Astrocyte of the cerebellum (primary cell): ENCODE results near the gene ITGB4.

ENCODE experiments used
- DNase-seq: peaks from one replicate; pipeline ENCODE4 v3.0.0-alpha.2; 2011; ENCODE audit warnings: low read depth
- H3K4me3 ChIP-seq: 2 replicates; pipeline ENCODE4 v1.5.1; 2011; ENCODE audit warnings: mild to moderate bottlenecking, low read depth, low read length, moderate library complexity
- in situ Hi-C: cut with HindIII; loops from 2 replicates; pipeline ENCODE4 v1.10.0; 2017; ENCODE audit warnings: low sequenced_read_pairs
- TF ChIP-seq, protein P1 (sequence below): IDR thresholded peaks from 2 replicates; pipeline ENCODE4 v1.5.1; 2012; ENCODE audit warnings: low read length, low read depth, moderate library complexity, mild to moderate bottlenecking; ENCODE audit errors: missing control alignments

ITGB4 gene

DNA sequence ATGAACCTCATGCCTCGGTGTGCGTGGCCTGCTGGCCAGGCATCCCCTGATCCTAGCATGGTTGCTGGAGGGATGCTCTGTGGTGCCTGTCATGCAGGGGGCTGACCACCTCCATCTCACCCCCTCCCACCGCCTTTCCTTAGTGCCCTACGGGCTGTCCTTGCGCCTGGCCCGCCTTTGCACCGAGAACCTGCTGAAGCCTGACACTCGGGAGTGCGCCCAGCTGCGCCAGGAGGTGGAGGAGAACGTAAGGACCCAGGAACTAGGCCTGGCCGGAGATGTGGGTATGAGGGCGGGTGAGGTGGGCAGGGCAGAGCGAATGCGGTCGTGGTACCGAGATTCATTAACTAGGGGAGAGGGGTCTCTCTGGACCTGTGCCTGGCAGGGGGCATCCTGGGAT, 19.0 kb downstream of the ITGB4 start:
- TF ChIP-seq, protein P1, sequence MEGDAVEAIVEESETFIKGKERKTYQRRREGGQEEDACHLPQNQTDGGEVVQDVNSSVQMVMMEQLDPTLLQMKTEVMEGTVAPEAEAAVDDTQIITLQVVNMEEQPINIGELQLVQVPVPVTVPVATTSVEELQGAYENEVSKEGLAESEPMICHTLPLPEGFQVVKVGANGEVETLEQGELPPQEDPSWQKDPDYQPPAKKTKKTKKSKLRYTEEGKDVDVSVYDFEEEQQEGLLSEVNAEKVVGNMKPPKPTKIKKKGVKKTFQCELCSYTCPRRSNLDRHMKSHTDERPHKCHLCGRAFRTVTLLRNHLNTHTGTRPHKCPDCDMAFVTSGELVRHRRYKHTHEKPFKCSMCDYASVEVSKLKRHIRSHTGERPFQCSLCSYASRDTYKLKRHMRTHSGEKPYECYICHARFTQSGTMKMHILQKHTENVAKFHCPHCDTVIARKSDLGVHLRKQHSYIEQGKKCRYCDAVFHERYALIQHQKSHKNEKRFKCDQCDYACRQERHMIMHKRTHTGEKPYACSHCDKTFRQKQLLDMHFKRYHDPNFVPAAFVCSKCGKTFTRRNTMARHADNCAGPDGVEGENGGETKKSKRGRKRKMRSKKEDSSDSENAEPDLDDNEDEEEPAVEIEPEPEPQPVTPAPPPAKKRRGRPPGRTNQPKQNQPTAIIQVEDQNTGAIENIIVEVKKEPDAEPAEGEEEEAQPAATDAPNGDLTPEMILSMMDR: no peak
- DNase-seq: no peak
- in situ Hi-C loops: no loop called here
- no peak overlapping the region for H3K4me3 ChIP-seq

DNA sequence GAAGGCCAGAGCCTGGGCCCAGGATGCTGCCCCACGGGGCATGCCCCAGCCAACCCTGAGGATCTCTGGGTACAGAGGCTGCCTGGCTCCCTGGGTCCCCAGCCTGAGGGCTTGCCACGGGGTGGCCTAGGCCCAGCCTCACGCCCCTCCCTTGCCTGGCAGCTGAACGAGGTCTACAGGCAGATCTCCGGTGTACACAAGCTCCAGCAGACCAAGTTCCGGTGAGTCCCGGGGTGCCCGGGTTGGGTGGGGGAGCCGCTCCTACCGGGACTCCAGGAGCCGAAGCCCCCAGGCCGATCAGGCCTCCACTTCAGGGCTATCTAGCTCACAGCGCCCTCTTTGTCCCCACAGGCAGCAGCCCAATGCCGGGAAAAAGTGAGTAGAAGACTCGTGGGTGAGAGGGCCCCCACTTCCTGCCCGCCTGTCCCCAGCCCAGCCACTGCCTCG, 19.4 kb downstream of the ITGB4 start:
- in situ Hi-C loops: no loop called here
- H3K4me3 ChIP-seq: no peak overlapping the region
- TF ChIP-seq, protein P1: no peak
- no peak for DNase-seq

DNA sequence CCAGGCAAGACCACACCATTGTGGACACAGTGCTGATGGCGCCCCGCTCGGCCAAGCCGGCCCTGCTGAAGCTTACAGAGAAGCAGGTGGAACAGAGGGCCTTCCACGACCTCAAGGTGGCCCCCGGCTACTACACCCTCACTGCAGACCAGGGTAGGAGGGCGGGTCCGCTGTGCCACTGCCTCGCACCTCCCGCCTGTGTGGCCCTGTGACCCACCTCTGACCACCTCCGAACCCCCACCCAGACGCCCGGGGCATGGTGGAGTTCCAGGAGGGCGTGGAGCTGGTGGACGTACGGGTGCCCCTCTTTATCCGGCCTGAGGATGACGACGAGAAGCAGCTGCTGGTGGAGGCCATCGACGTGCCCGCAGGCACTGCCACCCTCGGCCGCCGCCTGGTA, 21.1 kb downstream of the ITGB4 start:
- TF ChIP-seq, protein P1: no peak
- in situ Hi-C loops: no loop called here
- DNase-seq: no peak
- H3K4me3 ChIP-seq: no peak overlapping the region

DNA sequence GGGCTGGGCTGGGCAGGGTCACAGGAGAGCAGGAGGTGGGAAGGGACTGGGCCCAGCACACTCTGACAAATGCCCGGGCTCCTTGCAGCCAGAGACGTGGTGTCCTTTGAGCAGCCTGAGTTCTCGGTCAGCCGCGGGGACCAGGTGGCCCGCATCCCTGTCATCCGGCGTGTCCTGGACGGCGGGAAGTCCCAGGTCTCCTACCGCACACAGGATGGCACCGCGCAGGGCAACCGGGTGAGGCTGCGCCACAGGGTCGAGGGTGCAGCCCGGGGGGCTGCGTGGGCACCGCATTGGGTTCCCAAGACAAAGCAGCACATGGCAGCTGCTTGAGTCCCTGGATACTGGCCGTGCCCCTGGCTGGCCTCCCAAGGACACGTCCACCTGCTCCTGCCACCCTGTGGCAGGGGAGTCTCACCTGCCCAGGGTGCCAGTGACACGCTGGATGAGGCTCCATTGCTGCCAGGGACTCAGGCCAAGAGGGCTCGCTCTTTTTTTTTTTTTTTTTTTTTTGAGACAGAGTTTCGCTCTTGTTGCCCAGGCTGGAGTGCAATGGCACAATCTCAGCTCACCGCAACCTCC, 22.5 kb downstream of the ITGB4 start:
- in situ Hi-C loops: no loop called here
- no peak overlapping the region for H3K4me3 ChIP-seq
- no peak for DNase-seq
- TF ChIP-seq, protein P1: no peak

DNA sequence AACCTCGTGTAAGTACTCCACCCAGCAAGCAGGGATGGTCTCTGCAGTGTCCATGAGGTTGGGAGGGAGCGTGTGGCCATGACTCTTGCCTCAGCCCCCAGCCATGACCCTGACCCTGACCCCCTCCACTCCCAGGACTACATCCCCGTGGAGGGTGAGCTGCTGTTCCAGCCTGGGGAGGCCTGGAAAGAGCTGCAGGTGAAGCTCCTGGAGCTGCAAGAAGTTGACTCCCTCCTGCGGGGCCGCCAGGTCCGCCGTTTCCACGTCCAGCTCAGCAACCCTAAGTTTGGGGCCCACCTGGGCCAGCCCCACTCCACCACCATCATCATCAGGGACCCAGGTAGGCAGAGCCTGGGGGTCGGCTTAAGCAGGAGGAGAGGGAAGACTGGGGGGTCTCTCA, 27.4 kb downstream of the ITGB4 start:
- no peak for DNase-seq
- no peak overlapping the region for H3K4me3 ChIP-seq
- TF ChIP-seq, protein P1: no peak
- in situ Hi-C loops: no loop called here

DNA sequence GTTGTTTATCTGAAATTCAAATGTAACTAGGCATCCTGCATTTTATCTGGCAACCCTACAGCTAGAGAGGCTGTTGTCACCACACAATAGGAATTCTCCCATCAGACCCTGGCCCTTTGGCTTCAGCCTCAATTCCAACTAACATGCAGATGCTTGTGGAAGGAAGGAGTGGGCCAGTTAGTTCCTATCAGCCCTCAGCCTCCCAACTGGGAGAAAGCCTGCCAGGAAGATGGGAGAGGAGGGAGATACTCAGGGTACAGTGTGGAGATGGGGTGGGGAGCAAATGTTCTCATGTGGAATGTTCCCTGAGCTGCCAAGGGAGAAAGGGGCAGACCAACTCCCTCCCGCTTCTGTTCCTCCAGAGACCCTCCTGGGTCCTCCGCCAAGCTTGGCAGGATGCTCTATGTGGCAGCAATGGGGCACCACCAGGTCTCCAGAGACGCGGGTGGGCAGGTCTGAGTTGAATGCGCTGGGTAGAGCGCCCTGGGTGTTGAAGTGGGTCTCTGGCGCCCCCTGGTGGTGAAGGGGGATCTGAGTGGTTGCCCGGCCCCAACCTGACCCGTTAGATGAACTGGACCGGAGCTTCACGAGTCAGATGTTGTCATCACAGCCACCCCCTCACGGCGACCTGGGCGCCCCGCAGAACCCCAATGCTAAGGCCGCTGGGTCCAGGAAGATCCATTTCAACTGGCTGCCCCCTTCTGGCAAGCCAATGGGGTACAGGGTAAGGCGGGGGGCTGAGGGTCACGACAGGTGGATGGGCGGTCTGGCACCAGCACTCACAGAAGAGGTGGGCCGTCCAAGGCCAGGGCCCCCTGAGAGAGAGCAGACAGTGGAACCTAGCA, 28.5 kb downstream of the ITGB4 start:
- TF ChIP-seq, protein P1: peak; percentile 80
- in situ Hi-C loops: no loop called here
- DNase-seq: peak; percentile 31
- no peak overlapping the region for H3K4me3 ChIP-seq
